Activated T-cell treated with anti-CD3 and anti-CD28 coated beads, Interleukin-2, amount 50 U/mL, for 24 hours (primary cell): ENCODE measurements around the gene ABCA2.

ENCODE experiments used
- DNase-seq: peaks from one replicate; pipeline ENCODE4 v3.0.0-alpha.2; 2020
- H3K27ac Mint-ChIP-seq: 2 replicates; pipeline ENCODE4 v1.8.0; 2020; ENCODE audit warnings: mild to moderate bottlenecking, mixed read lengths
- H3K27me3 Mint-ChIP-seq: 2 replicates; pipeline ENCODE4 v1.8.0; 2020; ENCODE audit warnings: mixed read lengths
- H3K36me3 Mint-ChIP-seq: 2 replicates; pipeline ENCODE4 v1.8.0; 2020; ENCODE audit warnings: low read depth, mixed read lengths
- H3K4me1 Mint-ChIP-seq: 2 replicates; pipeline ENCODE4 v1.8.0; 2020; ENCODE audit warnings: low read depth, mixed read lengths
- H3K4me3 Mint-ChIP-seq: 2 replicates; pipeline ENCODE4 v1.8.0; 2020; ENCODE audit warnings: mild to moderate bottlenecking, moderate library complexity, mixed read lengths
- H3K9me3 Mint-ChIP-seq: 2 replicates; pipeline ENCODE4 v1.8.0; 2020; ENCODE audit warnings: mixed read lengths

ABCA2 gene

GRCh38 chr9:137031904-137032640 lies 4.0 kb upstream of the ABCA2 start, which contains the start of gene FUT7:
FUT7 (minus strand) TSS chr9:137032088; CDS start chr9:137031991, 97 bp downstream.
- Mint-ChIP-seq H3K36me3 (no peaks in the 10 kb centered on the region), H3K27me3 (no peaks in the 10 kb centered on the region), H3K27ac (peak within 1 kb of the TSS; percentile 72), H3K9me3 (no peaks in the 10 kb centered on the region), H3K4me1 (peaks cover 57% of the 10 kb centered on the region), H3K4me3 (peak within 1 kb of the TSS; percentile 47)
- peak; percentile 60 for DNase-seq

- H3K9me3 Mint-ChIP-seq = no peaks in the 10 kb centered on the region
- no peaks in the 10 kb centered on the region for H3K27me3 Mint-ChIP-seq
- no peaks in the 10 kb centered on the region for H3K36me3 Mint-ChIP-seq
- peak overlapping the region; percentile 72 for H3K27ac Mint-ChIP-seq
- peak; percentile 73 for DNase-seq
- peak overlapping the region; percentile 47 for H3K4me3 Mint-ChIP-seq
- H3K4me1 Mint-ChIP-seq = peaks cover 64% of the 10 kb centered on the region
Measured at GRCh38 chr9:137030538-137031527, 2.8 kb upstream of the ABCA2 start.

- Mint-ChIP-seq H3K27ac (peak overlapping the region; percentile 72), H3K4me1 (peaks cover 60% of the 10 kb centered on the region)
- DNase-seq = no peak
Measured at GRCh38 chr9:137030006-137030405, 2.0 kb upstream of the ABCA2 start.

GRCh38 chr9:137029058-137029936 lies 1.3 kb upstream of the ABCA2 start:
- H3K27me3 Mint-ChIP-seq = no peaks in the 10 kb centered on the region
- peaks cover 53% of the 10 kb centered on the region for H3K4me1 Mint-ChIP-seq
- peak overlapping the region; percentile 68 for H3K27ac Mint-ChIP-seq
- H3K36me3 Mint-ChIP-seq = no peaks in the 10 kb centered on the region
- H3K4me3 Mint-ChIP-seq = peak overlapping the region; percentile 61
- no peaks in the 10 kb centered on the region for H3K9me3 Mint-ChIP-seq
- peak; percentile 87 for DNase-seq

More at GRCh38 chr9:137030006-137030405, 2.0 kb upstream of the ABCA2 start:
- Mint-ChIP-seq H3K4me3 (peak overlapping the region; percentile 47), H3K9me3 (no peaks in the 10 kb centered on the region), H3K36me3 (no peaks in the 10 kb centered on the region), H3K27me3 (no peaks in the 10 kb centered on the region)

GRCh38 chr9:137028263-137029057 lies 423 bp upstream of the ABCA2 start:
- H3K27ac Mint-ChIP-seq = peak overlapping the region; percentile 22
- peak; percentile 82 for DNase-seq
- H3K27me3 Mint-ChIP-seq = no peaks in the 10 kb centered on the region
- H3K9me3 Mint-ChIP-seq = no peaks in the 10 kb centered on the region
- peaks cover 48% of the 10 kb centered on the region for H3K4me1 Mint-ChIP-seq
- no peaks in the 10 kb centered on the region for H3K36me3 Mint-ChIP-seq
- peak overlapping the region; percentile 61 for H3K4me3 Mint-ChIP-seq

- Mint-ChIP-seq H3K27ac (no peak overlapping the region), H3K4me1 (peaks cover 39% of the 10 kb centered on the region), H3K9me3 (no peaks in the 10 kb centered on the region), H3K36me3 (no peaks in the 10 kb centered on the region), H3K27me3 (no peaks in the 10 kb centered on the region), H3K4me3 (peak overlapping the region; percentile 71)
- DNase-seq = peak; percentile 41
Measured at GRCh38 chr9:137026828-137027227, 1.2 kb downstream of the ABCA2 start.

GRCh38 chr9:137026384-137026783 lies 1.7 kb downstream of the ABCA2 start:
- no peak for DNase-seq
- H3K36me3 Mint-ChIP-seq = no peaks in the 10 kb centered on the region
- H3K9me3 Mint-ChIP-seq = no peaks in the 10 kb centered on the region
- no peaks in the 10 kb centered on the region for H3K27me3 Mint-ChIP-seq
- no peak overlapping the region for H3K4me3 Mint-ChIP-seq
- peaks cover 36% of the 10 kb centered on the region for H3K4me1 Mint-ChIP-seq
- H3K27ac Mint-ChIP-seq = no peak overlapping the region

GRCh38 chr9:137025517-137025966 lies 2.5 kb downstream of the ABCA2 start:
- no peak for DNase-seq
- Mint-ChIP-seq H3K4me3 (no peak overlapping the region), H3K9me3 (no peaks in the 10 kb centered on the region)

GRCh38 chr9:137023583-137023991 lies 4.5 kb downstream of the ABCA2 start:
- Mint-ChIP-seq H3K4me3 (no peak overlapping the region), H3K4me1 (peaks cover 11% of the 10 kb centered on the region), H3K27ac (no peak overlapping the region), H3K27me3 (no peaks in the 10 kb centered on the region), H3K9me3 (no peaks in the 10 kb centered on the region), H3K36me3 (no peaks in the 10 kb centered on the region)
- DNase-seq = no peak

More at GRCh38 chr9:137025517-137025966, 2.5 kb downstream of the ABCA2 start:
- Mint-ChIP-seq H3K36me3 (no peaks in the 10 kb centered on the region), H3K4me1 (peaks cover 31% of the 10 kb centered on the region), H3K27ac (no peak overlapping the region), H3K27me3 (no peaks in the 10 kb centered on the region)

GRCh38 chr9:137023157-137023556 lies 4.9 kb downstream of the ABCA2 start:
- Mint-ChIP-seq H3K4me3 (no peak overlapping the region), H3K27ac (no peak overlapping the region), H3K36me3 (no peaks in the 10 kb centered on the region), H3K27me3 (no peaks in the 10 kb centered on the region), H3K9me3 (no peaks in the 10 kb centered on the region), H3K4me1 (peaks cover 10% of the 10 kb centered on the region)
- DNase-seq = no peak

- H3K27me3 Mint-ChIP-seq = no peaks in the 10 kb centered on the region
- H3K4me1 Mint-ChIP-seq = peaks cover 10% of the 10 kb centered on the region
- H3K4me3 Mint-ChIP-seq = no peak overlapping the region
- H3K27ac Mint-ChIP-seq = no peak overlapping the region
- DNase-seq = no peak
- no peaks in the 10 kb centered on the region for H3K9me3 Mint-ChIP-seq
- no peaks in the 10 kb centered on the region for H3K36me3 Mint-ChIP-seq
Measured at GRCh38 chr9:137022662-137023008, 5.4 kb downstream of the ABCA2 start.

GRCh38 chr9:137021979-137022661 lies 5.9 kb downstream of the ABCA2 start:
- Mint-ChIP-seq H3K27me3 (no peaks in the 10 kb centered on the region), H3K36me3 (peaks cover under 1% of the 10 kb centered on the region), H3K4me1 (peaks cover 7% of the 10 kb centered on the region), H3K9me3 (no peaks in the 10 kb centered on the region), H3K27ac (peak overlapping the region; percentile 41), H3K4me3 (no peak overlapping the region)
- DNase-seq = peak; percentile 79

GRCh38 chr9:137021568-137021978 lies 6.5 kb downstream of the ABCA2 start:
- DNase-seq = no peak
- no peak overlapping the region for H3K4me3 Mint-ChIP-seq
- peaks cover 4% of the 10 kb centered on the region for H3K36me3 Mint-ChIP-seq
- H3K27me3 Mint-ChIP-seq = no peaks in the 10 kb centered on the region
- peaks cover 3% of the 10 kb centered on the region for H3K4me1 Mint-ChIP-seq
- no peaks in the 10 kb centered on the region for H3K9me3 Mint-ChIP-seq
- no peak overlapping the region for H3K27ac Mint-ChIP-seq
